Umbilical cord (tissue), 2 donors: ENCODE measurements around the gene CCL25. TPM values are rescaled to one million over a fixed set of nuclear protein-coding genes. Genes with fewer than 3 reads are reported as not detected.
"Not testable (repeated sequence)": the region's sequence is repeated elsewhere in the genome, so short reads cannot be mapped to it uniquely, and the experiment has no call there.

Experiments used
- DNase-seq: peaks from one replicate; pipeline ENCODE4 v3.0.0-alpha.2; 2015; ENCODE audit warnings: low spot score
- total RNA-seq: library from RNA; depleted of rRNA; stranded (reverse); fragments of >200 nt; gene quantifications from one replicate; pipeline ENCODE4 v1.2.3, GENCODE V29; 2014; ENCODE audit warnings: low replicate concordance; ENCODE audit not compliant: insufficient read depth

CCL25 gene
- total RNA-seq, 1 donor from 2014 or later: not detected

DNA sequence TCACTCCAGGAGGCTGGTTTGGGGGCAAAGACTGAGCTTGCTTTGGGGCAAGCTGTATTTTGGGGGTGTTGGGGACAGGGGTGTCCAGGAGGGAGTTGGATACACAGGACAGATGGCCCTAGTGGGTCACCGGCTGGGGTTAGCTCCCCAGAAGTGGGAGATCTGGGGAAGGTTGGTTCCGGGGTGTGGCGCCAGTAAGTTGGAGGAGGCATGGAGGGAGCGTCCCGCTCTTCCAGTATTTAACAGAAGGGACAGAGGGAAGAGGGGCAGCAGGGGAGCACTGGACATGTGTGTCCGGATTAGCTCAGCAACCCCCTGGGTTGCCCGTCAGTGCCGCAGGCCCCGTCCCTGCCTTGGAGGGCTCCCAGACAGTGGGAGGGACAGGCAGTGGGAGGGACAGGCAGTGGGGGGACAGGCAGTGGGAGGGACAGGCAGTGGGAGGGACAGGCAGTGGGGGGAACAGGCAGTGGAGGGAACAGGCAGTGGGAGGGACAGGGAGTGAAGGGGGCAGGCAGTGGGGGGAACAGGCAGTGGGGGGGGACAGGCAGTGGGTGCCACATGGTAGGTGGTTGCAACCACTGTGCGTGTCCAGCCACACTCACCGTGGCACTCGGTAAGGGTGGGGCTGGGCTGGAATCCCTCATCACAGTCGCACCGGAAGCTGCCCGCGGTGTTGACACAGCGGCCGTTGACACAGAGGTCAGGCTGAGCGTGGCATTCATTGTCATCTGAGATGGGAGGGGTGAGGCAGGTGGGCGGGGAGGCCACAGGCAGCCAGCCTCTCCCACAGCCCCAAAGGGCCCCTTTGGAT lies 33.2 kb downstream of the CCL25 start:
- no peak for DNase-seq

DNA sequence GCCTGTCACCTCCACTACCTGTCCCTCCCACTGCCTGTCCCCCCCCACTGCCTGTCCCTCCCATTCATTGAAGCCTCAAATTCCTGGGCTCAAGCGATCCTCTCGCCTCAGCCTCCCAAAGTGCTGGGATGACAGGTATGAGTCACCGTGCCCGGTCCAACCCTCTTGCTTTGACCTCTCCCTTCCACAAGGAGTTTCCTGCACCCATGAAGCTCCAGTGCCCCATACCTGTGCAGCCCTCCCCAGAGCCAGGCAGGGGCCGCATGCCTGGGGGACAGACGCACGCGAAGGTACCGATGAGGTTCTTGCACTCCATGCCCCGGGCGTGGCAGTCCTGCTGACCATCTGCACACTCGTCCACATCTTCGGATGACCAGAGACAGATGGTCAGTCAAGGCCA lies 34.3 kb downstream of the CCL25 start:
- no peak for DNase-seq

DNA sequence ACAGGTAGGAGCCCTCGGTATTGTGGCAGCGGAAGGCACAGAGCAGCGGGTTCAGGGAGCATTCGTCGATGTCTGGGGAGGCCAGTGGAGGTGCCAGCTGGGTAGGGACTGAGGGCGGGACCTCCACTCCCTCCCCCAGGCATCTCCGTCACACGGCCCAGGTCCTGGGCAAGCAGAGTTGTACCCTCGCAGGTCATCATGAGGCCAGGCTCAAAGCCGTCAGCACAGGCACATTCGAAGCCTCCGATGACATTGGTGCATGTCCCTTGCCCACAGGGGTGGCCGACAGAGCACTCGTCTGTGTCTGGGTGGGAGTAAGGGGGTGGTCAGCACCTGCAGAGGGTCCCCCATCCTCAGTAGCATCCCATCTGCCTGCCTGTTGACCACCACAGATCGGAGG lies 35.3 kb downstream of the CCL25 start:
- no peak for DNase-seq

DNA sequence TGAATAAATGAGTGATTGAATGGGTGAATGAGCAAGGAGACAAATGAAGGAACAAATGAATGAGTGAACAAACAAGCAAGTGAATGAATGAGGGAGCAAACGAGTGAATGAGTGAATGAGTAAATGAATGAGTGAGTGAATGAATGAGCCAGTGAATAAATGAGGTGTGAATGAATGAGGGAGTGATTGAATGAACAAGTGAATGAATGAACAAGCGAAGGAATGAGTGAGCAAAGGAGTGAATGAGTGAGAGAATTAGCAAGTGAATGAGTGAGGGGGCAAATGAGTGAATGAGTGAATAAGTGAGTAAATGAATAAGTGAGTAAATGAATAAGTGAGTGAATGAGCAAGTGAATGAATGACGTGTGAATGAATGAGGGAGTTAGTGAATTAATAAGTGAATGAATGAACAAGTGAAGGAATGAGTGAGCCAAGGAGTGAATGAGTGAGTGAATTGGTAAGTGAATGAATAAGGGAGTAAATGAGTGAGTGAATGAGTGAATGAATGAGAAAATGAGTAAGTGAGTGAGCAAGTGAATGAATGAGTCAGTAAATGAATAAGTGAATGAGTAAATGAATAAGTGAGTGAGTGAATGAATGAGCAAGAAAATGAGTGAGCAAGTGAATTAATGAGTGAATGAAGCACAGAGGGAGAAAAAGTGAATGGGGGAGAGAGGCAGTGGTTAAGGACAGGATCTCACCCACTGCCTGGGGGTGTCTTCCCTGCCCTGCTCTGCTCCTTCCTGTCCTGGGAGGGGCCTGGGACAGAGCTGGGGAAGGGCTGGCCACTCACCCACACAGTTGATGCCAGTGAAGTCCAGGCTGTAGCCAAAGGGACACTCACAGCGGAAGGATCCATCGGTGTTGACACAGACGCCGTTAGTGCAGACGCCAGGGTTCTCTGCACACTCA lies 36.4 kb downstream of the CCL25 start:
- no peak for DNase-seq

DNA sequence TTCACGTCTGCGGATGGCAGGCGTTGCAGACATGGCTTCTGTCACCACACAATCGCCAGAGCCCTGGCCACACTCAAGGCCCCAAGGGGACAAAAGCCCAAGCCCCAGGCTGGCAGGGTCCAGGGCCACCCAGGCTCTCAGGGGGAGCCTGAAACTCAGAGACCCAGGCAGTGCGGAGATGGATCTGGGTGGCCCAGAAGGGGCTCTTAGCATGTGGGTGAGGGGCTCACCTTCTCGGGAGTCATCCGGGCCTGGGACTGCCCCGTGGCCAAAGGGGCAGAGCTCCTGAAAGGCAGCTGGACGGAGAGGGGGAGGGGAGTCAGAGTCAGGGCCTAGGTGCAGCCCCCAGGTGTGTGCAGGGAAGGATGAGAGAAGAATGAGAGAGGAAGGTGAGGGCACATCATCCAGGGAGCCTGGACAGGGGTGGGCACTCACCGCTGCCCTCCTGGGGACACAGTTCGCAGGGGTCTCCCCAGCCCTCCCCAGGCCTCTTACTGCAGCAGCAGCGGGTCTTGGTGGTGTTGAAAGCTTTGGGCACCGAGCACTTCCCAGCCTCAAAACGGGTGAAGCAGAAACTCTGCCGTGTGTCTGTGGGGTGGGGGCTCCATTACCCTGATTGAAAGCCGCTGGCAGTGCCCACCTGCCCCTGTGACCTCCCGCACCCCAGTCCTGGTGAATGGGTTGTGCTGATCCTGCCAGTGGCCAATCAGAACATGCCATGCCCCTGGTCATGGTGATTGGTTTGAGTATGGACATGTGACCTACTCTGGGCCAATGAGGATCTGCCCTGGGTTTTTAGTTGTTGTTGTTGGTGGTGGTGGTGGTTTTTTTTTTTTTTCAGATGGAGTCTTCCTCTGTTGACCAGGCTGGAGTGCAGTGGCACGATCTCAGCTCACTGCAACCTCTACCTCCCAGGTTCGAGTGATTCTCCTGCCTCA lies 37.4 kb downstream of the CCL25 start:
- no peak for DNase-seq

DNA sequence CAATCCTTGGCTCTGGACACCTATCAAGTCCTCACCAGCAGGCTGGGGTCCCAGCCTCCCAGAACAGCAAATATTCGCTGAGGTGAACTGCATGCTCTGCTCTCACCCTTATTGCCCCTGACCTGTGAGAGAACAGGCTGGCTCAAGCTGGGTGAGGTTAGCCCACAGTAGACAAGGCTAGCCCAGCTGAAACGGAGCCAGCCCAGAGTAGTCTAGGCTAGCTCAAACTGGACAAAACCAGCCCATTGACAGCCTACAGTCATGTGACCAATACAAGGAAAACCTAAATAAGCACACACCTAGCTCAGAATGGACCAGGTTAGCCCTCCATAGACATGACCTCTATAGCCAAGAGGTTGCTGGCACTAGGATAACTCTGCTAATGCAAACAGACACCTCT lies 38.4 kb downstream of the CCL25 start:
- DNase-seq: no peak

DNA sequence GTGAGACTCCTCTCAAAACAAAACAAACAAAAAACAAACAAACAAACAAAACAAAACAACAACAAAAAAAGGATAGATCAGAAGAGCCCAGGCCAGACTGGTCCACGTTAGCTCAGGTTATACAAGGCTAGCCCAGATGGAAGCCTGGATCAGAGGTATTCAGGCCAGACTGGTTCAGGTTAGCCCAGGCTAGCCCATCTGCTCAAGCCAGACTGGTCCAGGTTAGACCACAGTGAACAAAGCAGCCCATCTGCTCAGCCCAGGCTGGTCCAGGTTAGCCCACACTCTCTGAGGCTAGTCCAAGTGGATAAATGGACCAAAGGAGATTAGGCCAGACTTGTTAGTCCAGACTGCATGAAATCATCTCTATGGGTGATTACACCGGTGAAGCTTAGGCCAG lies 41.2 kb downstream of the CCL25 start:
- DNase-seq: no peak

DNA sequence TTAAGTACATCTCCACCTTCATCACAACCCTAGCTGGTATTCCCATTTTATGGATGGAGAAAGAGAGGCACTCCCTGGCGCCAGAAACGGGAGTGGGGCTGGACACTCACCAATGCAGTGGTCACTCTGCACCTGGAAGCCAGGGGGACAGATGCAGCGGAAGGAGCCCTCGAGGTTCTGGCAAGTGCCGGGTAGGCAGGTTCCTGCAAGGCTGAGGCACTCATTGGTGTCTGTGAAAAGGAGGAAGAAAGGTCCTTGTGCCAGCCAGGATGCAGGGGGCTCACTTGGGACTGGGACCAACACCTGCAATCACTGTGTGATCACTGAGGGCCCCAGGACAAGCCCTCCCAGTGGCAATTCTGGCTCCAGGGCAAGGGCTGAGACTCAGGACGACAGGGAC lies 41.8 kb downstream of the CCL25 start:
- DNase-seq: no peak

DNA sequence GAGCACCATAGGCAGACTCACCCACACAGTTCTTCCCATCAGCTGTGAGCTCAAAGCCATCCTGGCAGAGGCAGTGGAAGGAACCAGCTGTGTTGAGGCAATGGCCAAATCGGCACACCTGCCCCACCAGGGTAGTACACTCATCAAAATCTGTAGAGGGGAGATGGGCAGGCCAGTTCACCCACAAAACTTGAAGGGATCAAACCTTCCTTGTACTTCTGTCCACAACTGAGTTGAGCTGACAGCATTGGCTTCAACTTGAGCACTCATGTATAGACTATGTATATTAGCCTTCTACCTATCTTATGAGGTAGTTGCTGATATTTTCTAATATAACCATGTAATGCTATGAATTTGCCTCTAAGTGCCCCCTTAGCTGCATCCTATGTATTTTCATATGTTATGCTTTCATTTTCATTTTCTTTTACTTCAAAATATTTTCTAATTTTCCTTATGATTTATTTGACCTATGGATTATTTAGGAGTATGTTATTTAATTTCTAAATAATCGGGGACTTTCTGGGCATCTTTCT lies 42.9 kb downstream of the CCL25 start:
- DNase-seq: no peak

DNA sequence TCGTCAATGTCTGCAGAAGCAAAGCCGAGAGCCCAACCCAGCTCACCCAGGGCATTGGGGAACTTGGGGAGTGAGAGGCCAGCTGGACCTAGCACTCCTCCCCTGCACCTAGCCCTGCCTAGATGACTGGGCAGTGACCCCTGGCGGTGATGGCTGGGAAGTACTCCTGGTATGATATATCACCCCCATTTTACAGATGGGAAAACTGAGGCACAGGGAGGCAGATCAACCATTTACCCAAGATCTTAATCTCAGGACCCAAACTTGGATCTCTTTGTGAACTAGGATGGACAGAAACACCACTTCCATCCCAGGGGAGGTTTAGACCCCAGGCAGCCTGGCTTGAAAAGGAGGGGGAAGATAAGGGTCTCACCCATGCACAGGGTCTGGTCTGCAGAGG lies 43.5 kb downstream of the CCL25 start:
- no peak for DNase-seq

DNA sequence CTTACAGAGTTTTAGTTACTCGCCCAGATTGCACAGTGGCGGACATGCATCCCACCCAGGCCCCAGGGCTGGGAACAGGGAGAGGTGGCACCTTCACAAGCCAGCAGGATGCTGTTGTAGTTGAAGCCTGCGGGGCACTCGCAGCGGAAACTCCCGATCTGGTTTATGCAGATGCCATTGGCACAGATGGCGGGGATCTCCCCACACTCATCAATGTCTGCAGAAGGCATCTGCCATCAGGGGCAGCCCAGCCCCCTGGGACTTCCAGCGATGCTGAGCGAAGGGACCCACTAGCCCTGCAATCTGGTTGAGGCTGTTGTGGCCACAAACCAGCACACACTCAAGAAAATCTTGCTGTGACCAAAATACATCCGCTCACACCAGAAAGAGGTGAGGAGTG lies 44.6 kb downstream of the CCL25 start:
- no peak for DNase-seq

DNA sequence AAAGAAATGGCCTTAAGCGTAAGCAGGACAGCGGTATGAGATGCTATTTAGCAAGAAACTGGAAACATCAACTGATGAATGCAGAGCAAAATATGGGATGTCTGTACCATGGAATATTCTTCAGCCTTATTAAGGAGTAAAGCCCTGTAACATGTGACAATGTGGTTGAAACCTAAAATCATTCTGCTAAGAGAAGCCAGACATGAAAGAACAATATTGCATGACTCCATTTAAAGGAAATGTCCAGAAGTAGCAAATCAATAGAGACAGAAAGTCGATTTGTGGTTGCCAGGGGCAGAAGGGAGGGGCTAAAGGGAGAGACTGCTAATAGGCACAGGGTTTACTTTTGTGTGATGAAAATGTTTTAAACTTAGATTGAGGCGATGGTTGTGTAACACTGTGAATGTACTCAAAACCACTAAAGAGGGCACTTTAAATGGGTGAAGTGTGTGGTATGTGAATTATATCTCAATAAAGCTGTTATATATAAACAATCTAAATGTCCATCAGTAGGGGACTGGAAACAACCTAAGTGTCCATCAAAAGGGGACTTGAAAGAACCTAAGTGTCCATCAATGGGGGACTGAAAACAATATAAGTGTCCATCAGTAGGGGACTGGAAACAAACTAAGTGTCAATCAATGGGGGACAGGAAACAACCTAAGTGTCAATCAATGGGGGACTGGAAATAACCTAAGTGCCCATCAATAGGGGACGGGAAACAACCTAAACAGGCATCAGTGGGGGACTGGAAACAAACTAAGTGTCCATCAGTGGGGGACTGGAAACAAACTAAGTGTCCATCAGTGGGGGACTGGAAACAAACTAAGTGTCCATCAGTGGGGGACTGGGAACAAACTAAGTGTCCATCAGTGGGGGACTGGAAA lies 45.4 kb downstream of the CCL25 start:
- DNase-seq: no peak

DNA sequence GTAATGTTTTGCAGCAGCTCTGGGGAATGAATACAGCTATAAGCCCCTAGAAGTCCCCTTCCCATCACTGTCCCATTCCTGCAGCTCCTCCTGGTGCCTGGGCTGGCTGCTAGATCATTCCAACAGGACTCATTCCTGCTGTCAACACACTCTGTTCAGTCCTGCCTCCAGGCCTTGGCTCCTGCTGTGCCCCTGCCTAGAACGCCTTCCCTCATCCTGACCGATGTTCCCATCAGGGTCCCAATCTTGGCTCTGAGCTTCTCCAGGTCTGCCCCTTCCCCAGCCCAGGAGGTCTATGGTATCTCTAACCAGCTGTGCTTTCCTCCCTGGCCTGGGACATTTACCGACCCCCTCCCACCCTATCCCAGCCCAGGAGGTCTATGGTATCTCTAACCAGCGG lies 48.8 kb downstream of the CCL25 start:
- DNase-seq: no peak

DNA sequence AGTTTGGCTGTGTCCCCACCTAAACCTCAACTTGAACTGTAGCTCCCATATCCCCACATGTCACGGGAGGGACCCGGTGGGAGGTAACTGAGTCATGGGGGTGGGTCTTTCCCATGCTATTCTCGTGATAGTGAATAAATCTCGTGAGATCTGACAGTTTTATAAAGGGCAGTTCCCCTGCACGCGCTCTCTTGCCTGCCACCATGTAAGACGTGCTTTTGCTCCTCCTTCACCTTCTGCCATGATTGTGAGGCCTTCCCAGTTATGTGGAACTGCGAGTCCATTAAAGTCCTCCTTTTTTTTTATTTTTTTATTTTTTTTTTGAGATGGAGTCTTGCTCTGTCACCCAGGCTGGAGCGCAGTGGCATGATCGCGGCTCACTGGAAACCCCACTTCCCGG lies 49.4 kb downstream of the CCL25 start:
- not testable (repeated sequence) for DNase-seq

DNA sequence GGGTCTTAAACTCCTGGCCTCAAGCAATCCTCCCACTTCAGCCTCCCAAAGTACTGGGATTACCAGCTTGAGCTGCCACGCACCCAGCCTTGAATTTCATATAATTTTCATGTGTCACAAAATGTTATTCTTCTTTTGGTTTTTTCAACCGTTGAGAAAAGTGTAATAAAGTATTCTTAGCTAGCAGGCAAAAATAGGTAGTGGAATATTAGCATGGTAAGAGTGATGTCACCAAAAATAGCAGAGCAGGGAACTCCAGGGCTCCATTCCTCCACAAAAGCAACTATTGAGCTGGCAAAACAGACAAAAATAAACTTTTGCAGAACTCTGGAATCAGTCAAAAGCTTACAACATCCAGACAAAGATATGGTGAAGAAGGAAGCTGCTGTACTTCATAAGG lies 52.9 kb downstream of the CCL25 start:
- peak; percentile 73 for DNase-seq

DNA sequence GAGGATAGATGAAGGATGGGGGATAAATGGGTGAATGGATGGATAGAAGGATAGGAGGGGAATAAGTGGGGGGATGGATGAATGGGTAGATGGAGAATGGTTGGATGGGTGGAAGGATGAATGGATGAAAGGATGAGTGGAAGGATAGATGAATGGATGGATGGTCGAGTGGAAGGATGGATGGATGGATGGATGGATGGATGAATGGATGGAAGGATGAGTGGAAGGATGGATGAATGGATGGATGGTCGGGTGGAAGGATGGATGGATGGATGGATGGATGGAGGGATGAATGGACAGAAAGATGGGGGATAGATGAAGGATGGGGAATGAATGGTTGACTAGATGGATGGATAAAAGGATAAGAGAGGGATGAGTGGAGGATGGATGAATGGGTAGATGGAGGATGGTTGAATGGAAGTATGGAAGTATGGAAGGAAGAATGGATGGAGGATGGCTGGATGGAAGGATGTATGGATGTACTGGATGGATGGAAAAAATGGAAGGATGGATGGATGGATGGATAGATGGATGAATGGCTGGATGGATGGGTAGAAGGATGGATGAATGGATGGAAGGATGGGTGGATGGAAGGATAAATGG lies 54.8 kb downstream of the CCL25 start:
- DNase-seq: no peak

DNA sequence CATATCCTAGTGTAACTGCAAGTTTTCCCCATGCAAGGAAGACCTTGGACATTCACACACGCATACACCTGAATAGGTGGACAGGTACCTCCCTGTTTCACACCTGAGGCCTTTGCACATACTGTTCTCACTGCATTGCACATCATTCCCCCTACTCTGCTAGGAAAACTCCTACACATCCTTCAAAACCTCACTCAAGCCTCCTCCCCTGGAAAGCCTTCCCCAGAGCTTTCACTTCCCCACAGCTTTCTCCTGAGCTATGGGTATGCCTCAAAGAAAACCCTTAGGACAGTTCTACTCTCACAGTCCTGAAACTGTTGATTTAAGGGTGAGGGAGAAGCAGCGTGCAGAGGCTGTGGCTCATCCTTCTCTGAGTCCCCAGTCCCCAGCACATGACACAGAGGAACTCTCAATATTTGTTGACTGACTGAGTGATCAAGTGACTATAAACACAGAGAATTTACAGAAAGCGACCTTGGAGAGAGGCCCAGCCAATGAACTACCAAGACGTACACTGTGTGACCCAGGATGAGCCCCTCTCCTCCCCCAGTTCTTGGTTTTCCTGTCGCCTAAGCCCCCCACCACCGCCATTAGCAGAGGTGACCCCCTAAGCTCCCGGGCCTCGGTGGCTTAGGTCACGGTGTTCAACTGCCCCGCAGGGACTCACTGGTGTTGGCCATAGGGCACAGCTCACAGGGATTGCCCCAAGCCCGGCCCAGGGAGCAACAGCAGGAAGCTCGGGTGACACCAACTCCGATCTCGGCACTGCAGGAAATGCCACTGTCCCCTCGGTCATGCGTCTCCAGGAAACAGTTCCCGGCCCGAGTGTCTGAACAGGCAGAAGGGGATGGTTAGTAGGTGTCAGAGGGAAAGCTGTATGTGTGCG lies 56.2 kb downstream of the CCL25 start:
- no peak for DNase-seq

DNA sequence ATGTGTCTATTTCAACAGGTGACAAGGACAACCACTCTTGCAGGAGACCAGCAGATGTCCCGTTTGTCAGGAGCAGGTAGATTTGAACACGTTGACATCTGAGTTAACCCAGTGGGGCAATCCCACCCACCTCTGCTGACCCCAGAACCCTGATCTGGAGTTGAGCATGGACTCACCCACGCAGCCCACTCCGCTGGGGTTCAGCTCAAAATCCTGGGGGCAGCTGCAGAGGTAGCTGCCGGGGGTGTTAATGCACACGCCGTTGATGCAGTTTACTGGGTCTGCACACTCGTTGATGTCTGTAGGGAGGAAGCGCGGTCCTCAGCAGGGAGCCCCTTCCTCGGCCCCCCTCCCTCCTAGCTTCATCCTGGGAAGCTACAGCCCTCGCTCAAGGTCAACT lies 56.9 kb downstream of the CCL25 start:
- no peak for DNase-seq
